ENCODE data around the gene BSDC1.
"Not testable (repeated sequence)": the region's sequence is repeated elsewhere in the genome, so short reads cannot be mapped to it uniquely, and the experiment has no call there.

DNA sequence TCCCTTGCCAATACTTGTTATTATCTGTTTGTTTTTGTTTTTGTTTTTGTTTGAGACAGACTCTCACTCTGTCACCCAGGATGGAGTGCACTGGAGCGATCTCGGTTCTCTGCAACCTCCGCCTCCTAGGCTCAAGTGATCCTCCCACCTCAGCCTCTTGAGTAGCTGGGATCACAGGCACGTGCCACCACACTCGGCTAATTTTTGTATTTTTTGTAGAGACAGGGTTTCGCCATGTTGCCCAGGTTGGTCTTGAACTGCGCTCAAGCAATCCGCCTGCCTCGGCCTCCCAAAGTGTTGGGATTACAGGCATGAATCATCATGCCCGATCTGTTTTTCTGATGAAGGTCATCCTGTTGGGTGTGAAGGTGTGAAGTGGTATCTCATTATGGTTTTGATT, 47.2 kb upstream of the BSDC1 start:
- not testable (repeated sequence) for TF ChIP-seq EZH2phosphoT487 (IDR thresholded peaks at IDR 0.05; ENCODE audit: borderline replicate concordance); CTCF (conservative IDR thresholded peaks at IDR 0.05; ENCODE audit: low read length)

All from Loucy (cell line).